IPS DF 19.7 (cell line): ENCODE results near the gene ZNF667.

Experiments
- DNase-seq: peaks from one replicate; pipeline ENCODE4 v3.0.0-alpha.2; 2013; ENCODE audit warnings: low read depth, low spot score

Gene ZNF667

DNA sequence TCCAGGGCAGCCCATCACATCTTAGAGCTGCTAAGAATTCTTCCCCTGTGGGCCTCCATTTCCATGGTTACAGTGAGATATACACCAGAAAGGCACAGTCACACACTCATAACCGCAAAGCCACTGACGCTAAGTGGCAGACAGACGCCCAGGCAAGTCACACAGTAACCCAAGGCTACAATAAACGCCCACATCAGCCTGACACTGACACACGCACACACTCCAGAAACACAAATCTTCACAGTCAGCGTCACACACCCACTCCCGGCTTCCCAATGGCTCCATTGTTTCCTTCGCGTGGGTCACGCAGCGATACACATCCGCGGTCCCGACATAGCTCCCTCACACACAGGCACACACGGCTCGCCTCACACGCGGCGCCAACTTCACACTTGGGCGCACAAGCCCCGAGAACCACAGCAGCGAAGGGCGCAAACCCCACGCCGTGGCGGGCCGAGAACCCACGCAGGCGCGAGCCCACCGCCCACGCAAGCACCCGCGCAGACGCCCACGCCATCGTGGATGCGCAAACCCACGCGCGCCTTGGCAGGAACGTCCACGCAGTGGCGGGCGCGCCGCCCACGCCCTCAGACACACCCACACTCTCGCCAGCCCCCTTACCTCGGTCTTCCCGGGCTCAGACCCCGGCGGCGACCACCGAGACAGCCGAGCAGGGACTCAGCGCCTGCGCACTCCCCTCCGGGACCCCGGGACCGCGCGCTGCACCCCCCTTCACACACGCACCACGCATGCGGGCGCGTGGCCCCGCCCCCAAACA, at the start of gene ZNF667:
TSS of gene ZNF667 (minus strand) at position 695 of the 778 bp plus-strand sequence. CDS start 14,975 bp downstream, outside the sequence.
- no peak for DNase-seq

DNA sequence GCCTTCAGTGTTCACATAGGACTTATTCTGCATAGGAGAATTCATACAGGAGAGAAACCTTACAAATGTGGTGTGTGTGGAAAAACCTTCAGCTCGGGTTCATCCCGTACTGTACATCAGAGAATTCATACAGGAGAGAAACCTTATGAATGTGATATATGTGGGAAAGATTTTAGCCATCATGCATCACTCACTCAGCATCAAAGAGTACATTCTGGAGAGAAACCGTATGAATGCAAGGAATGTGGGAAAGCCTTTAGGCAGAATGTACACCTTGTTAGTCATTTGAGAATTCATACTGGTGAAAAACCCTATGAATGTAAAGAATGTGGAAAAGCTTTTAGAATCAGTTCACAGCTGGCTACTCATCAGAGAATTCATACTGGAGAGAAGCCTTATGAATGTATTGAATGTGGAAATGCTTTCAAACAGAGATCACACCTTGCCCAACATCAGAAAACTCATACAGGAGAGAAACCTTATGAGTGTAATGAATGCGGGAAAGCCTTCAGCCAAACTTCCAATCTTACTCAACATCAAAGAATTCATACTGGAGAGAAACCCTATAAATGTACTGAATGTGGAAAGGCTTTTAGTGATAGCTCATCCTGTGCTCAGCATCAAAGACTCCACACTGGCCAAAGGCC, 48.2 kb upstream of the ZNF667 start:
- DNase-seq = no peak

DNA sequence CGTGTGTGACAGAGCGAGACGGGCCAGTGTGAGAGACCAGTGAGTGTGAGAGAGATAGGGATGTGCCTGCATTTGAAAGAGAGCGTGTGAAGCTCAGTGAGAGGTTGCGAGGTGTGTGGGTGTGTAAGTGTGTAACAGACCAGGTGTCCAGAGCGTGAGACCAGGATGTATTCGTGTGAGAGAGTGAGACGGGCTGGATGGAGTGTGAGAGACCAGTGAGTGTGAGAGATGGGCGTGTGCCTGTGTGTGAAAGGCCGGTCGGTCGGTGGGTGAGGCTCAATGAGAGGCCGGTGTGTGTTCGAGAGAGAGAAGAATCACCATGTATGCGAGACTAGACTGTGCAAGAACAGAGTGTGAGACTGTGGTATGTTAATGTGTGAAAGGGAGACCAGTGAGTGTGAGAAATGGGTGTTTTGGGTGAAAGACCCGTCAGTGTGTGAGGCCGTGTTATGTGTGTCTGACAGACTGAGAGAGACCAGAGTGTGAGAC, 31.2 kb upstream of the ZNF667 start:
- no peak for DNase-seq

DNA sequence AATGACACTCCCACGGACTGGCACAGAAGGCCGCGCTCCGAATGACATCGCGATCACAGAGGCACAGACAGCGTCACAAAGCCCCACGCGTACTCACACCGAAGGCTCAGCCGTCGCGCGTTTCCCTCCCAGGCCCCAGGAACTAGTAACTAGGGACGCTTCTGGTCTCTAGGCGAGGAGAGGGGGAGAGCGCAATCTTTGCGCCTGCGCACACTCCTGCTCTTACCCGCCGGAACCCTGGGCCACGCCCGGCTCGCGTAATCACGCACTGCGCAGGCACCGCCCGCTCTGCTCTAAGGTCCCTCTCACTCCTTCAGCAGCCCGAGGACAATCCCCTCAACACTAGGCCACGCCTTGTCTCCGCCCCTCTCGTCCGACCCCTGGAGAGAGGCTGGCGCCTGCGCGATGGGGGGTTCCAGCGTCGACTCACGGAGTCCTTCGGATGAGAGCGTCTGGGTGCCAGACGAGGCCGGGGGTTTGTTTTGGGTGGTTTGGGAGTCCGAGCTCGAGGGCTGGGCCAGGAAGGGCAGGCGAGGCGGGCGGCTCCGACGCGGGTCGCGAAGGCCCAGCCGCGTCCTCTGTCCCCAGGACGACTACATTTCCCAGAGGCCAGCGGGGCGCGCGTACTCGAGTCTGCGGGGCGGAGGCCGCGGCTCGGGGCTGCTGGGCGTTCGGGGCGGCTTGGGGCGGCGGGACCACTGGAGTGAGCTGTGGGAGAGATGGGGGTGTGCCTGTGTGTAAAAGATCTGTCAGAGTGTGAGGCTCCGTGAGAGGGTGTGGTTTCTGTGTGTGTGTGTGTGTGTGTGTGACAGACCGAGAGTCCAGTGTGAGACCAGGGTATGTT, 30.5 kb upstream of the ZNF667 start, which contains the start of gene ZNF471:
TSS of gene ZNF471 (plus strand) at position 410 of the 844 bp plus-strand sequence. CDS start 3,717 bp downstream, outside the sequence.
- peak; percentile 91 for DNase-seq

DNA sequence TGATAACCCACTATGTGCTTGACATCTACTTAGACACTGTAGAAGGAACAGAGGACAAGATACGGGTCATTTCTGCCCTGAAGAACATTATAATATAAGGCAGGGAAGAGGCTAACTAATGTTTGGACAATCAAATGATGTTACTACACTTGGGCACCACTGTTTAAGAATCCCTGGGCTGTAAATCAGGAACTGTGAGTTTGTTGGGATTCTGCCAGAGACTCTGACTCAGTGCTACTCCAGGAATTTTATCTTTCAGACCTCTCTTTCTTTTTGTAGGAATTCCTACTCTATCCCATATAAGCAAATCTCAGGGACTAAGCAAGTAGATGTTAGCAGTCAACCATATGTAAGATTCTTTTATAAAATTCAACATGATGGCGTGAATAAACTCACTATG, 27.4 kb upstream of the ZNF667 start:
- no peak for DNase-seq

DNA sequence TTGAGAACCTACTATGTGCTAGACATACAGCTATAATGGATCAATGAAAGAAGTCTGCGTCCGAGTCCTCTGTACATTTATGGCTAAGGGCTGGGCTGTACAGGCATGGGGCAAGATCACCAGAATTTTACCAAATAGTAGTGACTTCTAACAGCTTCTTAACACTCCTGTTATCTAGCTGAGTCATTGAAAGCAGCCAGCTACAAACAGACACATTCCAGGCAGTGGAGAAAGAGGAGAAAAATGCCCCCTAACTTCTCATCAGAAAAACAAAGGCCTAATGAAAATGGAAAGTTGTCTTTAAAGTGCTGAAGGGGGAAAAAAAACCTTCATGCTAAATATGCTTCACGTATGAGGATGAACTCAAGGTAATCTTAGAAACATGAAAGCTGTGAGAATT, 14.3 kb upstream of the ZNF667 start:
- DNase-seq = no peak

DNA sequence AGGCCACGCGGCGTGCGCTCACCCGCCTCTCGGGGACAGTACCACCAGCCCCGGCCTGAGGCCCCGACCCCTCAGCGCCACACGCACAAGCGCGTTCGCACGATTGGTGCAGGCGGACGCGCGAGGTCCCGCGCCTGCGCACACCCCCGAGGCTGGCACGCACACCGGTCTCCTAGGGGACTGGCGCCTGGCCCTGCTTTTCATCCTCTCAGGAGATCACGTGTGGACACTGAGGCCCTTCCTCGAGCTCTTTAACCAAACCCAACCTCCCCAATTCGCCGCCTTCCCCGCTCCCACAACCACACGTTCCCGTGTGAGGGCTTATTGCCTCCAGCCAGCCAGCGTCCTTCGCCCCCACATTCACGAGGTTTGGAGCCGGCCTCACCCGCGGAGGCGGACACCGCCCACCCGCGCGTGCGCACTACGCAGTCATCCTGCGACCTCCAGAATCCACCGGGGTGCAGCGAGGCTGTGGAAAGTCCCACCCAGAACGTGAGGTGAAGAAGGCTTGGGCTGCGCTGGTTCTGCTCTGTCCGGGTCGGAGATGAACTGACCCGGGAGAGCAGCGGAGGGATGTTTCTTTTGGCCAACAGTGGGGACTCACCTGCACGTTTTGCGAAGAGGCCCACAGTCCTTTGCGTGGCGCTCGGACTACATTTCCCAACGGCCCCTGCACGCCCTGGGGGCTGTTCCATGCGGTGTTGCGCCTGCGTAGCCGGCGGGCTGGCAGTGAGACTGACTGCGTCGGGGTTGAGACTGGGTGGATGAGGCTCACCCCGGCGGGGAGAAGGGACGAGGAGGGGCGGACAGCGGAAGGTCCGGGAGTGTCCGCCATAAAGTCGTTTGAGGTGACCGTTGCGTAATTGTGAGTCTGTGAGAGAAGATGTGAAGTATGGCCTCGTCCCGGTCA, 539 bp upstream of the ZNF667 start:
- peak; percentile 80 for DNase-seq

DNA sequence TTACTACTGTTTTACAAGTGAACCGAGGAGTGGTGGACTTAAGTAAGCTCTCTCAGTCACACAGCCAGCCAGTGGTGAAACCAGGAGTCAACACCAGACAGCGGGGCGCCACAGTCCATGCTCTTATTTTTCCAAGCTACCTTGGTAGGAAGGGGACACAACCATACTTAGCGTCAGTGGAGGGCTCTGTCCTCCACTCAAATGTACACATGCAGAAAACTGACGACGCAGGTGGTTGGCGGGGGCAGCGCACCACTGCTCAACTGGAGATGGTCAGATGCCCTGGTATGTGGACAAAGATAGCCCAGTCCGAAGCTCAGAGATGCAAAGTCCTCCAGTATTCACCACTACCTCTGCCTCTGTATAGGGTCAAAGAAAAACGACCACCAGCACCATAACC, 1.1 kb downstream of the ZNF667 start:
- no peak for DNase-seq

DNA sequence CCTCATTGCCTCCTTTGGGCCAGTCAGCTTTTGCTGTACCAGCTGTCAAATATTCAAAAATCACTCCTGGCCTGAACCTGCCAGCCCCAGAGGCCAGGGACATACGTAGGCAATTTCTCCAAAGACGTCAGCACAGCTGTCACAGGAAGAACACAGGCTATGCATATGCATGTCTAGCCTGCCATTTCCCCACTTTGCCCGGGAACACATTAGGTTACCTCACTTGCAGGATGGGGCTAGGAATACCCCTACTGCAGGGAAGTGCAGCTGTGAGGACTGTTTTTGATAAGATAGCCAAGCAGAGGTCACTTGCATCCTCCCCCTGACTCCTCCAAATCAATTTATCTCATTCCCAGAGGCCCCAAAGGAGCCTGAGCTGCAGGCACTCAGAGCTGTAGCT, 2.8 kb downstream of the ZNF667 start:
- no peak for DNase-seq

DNA sequence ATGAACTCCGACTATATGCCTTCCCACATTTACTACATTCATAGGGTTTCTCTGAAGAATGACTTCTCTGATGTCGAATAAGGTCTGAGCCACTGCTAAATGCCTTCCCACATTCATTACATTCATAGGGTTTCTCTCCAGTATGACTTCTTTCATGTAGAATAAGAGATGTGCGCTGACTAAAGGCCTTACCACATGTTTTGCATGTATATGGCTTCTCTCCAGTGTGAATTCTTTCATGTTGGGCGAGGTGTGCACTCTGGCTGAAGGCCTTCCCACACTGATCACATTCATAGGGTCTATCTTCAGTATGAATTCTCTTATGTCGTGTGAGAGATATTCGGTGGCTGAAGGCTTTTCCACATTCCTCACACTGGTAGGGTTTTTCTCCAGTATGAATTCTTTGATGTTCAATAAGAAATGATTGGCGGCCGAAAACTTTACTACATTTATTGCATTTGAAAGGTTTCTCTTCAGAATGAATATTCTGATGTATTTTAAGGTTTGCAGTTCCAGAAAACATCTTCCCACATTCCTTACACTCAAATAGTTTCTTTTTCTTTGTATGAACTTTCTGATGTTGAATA, 35.8 kb downstream of the ZNF667 start:
- no peak for DNase-seq

DNA sequence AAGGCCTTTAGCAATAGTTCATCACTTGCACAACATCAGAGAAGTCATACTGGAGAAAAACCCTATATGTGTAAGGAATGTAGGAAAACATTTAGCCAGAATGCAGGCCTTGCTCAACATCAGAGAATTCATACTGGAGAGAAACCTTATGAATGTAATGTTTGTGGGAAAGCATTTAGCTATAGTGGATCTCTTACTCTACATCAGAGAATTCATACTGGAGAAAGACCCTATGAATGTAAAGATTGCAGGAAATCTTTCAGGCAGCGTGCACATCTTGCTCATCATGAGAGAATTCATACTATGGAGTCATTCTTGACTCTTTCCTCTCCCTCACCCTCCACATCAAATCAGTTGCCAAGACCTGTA, 53.2 kb downstream of the ZNF667 start:
- no peak for DNase-seq

DNA sequence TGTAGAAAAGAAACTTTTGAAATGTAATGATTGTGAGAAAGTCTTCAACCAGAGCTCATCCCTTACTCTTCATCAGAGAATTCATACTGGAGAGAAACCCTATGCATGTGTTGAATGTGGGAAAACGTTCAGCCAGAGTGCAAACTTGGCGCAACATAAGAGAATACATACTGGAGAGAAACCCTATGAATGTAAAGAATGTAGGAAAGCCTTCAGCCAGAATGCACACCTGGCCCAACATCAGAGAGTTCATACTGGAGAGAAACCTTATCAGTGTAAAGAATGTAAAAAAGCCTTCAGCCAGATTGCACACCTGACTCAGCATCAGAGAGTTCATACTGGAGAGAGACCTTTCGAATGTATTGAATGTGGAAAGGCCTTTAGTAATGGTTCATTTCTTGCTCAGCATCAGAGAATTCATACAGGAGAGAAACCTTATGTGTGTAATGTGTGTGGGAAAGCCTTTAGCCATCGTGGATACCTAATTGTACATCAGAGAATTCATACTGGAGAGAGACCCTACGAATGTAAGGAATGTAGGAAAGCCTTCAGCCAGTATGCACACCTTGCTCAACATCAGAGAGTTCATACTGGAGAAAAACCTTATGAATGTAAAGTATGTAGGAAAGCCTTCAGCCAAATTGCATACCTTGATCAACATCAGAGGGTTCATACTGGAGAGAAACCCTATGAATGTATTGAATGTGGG, 53.7 kb downstream of the ZNF667 start:
- DNase-seq = no peak

DNA sequence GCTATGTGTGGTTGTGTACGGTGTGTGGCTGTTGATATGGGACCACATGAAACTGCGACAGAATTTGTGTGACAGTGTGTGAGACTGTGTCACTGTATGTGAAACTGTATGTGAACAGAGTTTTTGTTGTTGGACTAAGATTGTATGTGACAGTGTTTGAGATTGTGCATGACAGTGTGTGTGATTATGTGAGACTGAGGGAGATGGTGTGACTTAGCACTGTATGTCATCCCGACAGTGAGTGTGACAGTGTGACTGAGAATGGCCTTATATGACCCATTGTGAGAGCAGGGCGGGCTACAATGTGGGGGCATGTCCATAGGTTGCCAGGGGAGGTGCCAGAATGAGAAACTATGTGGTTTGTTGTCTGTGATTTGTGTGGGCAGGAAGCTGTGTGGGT, 72.1 kb downstream of the ZNF667 start:
- no peak for DNase-seq

DNA sequence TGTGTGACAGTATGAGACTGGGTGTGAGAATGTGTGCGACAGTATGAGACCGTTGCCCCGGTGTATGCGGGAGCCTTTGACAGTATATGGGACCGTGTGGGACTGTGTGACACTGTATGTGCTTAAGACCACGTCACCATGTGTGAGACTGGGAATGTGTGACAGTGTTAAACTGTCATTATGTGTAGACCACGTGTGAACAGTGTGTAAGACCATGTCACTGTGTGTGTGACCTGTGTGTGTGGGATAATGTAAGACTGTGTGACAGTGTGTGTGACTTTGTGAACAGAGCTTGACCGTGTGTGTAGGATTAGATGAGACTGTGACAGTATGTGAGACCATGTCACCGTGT, 72.5 kb downstream of the ZNF667 start:
- DNase-seq = no peak

DNA sequence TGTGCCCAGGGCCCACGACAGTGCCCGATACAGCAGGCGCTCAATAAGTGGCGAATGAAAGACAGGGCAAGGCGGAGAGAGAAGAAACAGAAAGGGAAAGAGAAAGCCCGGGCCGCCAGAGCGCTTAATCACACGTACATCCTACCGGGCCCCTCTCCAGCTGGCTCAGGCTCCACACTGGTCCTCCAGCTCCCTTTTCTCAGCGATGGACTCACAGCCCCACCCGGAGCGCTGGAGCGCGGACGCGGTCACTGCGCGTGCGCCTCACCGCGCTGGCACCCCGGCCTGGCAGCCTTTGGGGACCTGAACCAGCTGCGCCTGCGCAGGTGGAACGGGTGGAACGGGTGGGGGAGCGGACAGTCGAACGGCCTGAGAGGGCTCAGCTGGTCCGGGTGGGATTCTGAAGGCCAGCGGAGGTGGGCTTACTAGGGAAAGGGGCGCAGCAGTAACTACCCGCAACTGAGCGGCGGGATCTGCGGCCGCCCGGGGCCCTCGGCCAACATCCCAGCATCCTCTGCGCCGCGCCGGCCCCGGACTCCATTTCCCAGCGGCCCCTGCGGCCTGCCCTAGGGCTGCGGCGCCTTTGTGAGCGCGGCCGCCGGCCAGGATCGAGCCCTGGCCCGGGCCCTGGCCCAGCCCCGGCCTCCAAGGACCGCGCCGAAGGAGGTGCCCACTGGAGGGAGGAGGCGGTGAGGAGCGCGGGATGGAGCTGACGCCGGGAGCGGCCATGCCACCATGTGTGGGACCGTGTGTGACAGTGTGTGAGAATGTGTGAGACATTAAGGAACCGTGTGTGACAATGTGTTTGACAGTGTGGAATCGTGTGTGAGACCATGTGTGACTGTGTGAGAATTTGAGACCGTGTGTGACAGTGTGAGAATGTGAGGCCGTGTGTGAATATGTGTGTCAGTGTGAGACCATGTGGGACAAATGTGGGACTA, 73.1 kb downstream of the ZNF667 start, which contains the start of gene ZNF583:
TSS of gene ZNF583 (plus strand) at position 569 of the 941 bp plus-strand sequence. CDS start 2,783 bp downstream, outside the sequence.
- no peak for DNase-seq

DNA sequence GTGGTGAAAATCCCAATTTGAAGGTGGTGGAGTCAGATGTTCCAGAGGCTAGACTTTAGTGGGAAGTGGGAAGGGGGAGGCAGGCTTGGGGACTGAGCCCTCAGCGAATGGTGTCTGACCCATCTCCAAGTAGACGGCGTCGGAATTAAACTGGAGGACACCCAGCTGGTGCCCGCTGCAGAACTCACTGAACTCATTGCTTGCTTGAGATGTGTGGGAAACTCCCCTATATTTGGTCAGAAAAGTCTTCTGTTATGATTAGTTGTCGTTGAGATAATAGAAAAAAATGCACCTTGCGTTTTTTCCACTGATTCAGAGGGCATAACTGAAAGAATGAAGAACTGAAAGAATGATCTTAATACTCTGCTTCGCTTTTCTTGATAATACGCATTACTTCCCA, 73.9 kb downstream of the ZNF667 start:
- DNase-seq = no peak

DNA sequence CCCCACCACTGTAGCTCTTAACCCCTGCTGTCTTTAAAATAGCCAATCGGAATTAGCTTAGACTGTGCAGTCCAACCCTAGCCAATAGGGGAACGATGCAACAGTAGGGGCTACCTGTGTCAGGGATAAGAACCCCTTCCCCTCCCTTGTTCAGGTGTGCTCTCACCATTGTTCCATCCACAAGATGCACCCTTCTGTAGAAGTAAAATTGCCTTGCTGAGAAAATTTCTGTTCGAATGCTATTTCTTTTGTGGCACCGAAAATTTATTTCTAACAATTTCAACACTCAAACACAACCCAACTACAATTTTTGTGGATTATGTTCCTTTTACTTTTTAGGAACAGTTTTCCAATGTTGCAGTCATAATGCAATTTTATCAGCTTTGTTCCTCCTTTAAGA, 76.7 kb downstream of the ZNF667 start:
- DNase-seq = no peak

DNA sequence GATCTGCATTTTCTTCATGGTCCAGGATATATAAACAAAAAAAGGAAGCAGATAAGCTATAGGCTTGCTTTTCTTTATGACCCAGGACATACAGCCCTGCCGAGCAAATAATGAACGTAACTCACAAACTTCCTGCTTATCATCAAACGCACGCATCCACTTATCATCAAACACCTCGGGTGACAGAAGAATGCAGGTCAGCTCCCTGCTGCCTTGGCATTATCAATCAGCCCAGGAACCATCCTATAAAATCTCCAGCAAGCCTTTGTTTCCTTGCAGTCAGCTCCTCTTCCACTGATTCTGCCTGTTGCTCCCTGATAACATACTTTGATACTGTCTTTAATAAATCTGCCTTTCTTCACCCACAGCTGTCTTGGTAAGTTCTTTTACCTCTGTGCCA, 78.3 kb downstream of the ZNF667 start:
- DNase-seq = no peak
